ENCODE data around the gene AQP6. TPM values are rescaled to one million over a fixed set of nuclear protein-coding genes. Genes with fewer than 3 reads are reported as not detected.

The AQP6 gene
- polyA plus RNA-seq, 4 donors, result 16.0 to 22.1 (median 19.6) TPM

GRCh38 chr12:49967777-49968250 is 4.9 kb upstream of the AQP6 start:
- DNase-seq (ENCODE audit: low read depth in 4 of 4, low spot score in 3 of 4), result no peak

DNA sequence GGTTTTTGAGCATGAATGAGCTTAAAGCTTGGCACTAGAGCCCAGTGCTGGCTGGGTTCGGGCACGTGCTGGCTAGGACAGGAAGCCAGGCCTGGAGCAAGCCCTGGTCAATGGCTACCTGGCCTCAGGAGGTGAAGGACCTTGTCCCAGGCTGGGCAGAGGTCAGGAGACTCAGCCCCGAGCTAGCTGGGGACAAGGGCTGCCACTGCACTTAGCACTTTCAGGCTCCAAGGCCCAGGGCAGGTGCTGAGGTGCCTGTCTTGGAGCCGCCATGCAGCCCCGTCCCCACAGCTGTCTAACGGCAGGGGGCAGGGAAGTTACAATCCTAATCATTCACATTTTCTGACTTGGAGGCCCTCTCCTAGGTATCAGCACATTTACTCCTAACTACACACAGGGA is 4.3 kb upstream of the AQP6 start:
- no peak for DNase-seq (ENCODE audit: low read depth in 4 of 4, low spot score in 3 of 4)

GRCh38 chr12:49969027-49969426 is 3.7 kb upstream of the AQP6 start:
- DNase-seq (ENCODE audit: low read depth in 4 of 4, low spot score in 3 of 4), result no peak

DNA sequence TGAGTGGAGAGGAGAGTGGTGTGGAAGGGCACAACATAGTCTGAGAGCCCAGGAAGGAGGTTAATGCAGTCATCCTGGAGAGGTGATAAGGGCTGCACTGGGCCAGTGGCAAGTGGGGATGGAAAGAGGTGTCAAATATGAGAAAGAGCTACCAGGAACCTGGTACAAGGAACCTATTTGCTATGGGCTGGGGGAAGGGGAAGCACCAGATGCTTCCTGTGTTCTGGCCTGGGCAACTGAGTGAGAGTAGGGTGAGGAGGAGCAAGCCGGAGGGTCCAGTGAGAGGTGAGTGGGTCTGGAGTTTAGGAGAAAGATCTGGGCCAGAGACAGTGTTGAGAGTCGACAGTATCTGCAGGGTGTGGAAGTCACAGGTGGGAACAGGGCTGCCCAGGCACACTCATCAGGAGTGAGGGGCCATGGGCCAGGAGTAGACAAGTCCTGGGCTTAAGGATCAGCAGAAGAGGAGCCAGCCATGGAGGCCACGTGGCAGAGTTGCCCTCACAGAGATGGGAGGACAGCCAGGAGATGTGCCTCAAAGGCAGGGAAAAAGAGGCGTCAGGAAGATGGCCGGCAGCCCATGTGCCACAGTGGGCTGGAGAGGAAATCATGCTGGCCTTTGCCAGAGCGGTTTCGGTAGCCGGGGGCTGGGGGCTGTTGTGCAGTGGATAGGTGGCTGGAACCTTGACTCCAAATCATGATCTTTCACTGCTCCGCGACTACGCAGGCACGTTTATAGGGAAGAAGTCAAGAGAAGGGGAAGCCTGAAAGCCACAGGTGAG is 2.9 kb upstream of the AQP6 start:
- no peak for DNase-seq (ENCODE audit: low read depth in 4 of 4, low spot score in 3 of 4)

- DNase-seq (ENCODE audit: low read depth in 4 of 4, low spot score in 3 of 4), result no peak
Measured at GRCh38 chr12:49970658-49971057, 2.1 kb upstream of the AQP6 start.

DNA sequence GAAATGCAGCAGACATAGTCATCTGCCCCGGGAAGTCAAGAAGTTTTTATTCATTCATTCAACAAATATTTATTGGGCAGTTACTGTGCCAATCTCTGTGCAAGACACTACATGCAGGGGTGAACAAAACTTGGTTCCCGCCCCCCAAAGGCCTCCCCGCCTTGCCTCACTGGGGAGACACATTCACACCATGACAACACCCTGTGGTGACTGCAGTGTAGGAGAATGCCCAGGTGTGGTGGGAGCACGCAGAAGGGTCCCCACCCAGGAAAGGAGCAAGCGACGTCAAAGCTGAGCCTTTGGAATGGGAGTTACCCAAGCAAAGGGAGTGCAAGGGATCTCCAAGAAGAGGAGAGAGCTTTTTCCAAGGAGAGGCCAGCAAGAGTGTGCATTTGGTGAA is 1.6 kb upstream of the AQP6 start:
- no peak for DNase-seq (ENCODE audit: low read depth in 4 of 4, low spot score in 3 of 4)

DNA sequence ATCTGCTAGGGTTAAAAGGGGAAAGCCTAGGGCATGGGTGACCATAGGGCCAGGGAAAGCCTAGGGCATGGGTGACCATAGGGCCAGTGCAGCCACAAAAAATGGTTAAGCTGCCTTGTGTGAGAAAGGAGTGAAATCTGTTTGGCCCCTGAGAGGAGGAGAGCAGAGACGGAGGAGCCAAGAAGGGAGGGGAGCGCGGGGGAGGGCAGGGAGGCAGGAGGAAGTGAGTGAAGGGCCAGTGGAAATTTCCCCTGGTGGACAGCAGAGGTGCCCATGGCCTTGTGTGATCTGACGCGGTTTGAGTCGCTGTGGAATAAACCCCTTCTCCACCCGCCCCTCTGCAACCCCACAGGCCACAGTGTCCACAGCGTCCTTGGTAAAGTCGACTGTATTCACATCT is 618 bp upstream of the AQP6 start:
- no peak for DNase-seq (ENCODE audit: low read depth in 4 of 4, low spot score in 3 of 4)

- no peak for DNase-seq (ENCODE audit: low read depth in 4 of 4, low spot score in 3 of 4)
Measured at GRCh38 chr12:49973361-49973830, 649 bp downstream of the AQP6 start.

DNA sequence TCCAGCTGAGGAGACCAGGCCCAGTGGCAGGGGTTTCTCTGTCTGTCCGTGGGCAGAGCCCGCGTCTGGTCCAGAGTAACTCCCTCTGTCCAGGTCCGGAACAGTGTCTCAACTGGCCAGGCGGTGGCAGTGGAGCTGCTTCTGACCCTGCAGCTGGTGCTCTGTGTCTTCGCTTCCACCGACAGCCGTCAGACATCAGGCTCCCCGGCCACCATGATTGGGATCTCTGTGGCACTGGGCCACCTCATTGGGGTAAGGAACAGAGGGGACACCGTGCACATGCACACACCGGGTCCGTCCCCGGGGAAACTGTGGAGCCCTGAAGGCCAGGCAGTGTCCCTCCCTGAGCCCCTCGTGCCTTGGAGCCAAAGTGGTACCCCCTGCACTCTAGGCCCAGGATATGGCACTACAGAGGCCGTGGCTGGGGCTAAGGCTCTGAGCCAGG is 1.5 kb downstream of the AQP6 start:
- no peak for DNase-seq (ENCODE audit: low read depth in 4 of 4, low spot score in 3 of 4)

GRCh38 chr12:49974677-49975317 is 2.0 kb downstream of the AQP6 start:
- no peak for DNase-seq (ENCODE audit: low read depth in 4 of 4, low spot score in 3 of 4)

DNA sequence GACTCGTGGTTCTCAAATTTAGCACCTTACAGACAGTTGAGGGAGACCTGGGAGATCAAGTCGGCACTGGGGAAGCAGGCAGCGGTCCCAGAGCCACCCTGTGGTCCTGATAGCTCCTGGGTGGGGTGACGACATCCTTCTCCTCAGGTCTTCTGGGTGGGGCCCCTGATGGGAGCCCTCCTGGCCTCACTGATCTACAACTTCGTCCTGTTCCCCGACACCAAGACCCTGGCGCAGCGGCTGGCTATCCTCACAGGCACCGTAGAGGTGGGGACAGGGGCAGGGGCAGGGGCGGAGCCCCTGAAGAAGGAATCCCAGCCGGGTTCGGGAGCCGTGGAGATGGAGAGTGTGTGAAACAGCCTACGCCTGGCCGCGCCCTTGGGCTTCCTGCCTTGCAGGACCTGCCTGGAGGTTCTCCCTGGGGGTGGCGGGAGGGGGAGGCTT is 2.6 kb downstream of the AQP6 start:
- no peak for DNase-seq (ENCODE audit: low read depth in 4 of 4, low spot score in 3 of 4)

- DNase-seq (ENCODE audit: low read depth in 4 of 4, low spot score in 3 of 4), result no peak
Measured at GRCh38 chr12:49976557-49976956, 3.8 kb downstream of the AQP6 start.

GRCh38 chr12:49978125-49978524 is 5.4 kb downstream of the AQP6 start:
- DNase-seq (ENCODE audit: low read depth in 4 of 4, low spot score in 3 of 4), result no peak

DNA sequence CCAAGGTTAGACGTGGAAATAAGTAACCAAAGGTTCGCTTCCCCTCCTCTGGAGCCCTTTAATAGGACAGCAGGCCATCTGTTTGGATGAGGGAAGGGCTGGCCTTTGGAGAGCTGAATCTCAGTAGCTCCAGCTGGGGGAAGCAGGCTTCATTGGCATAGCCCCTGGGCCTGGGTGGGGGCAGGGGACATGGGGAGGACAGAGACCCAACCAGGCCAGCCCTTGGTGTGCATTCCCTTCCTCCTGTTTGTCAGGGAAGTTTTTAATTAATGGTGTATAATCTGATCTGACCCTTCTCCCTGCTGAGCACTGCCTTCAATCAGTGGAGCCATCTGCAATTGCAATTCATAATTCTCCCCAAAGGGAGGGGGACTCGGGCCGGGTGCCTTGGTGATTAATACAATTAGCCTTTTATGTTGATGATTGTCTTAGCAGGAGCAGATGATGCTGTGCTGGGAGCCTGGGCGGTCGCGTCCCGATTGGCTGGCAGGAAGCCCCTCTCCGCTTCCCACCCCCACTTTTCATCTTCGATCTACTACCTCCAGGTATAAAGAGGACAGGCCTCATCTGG is 6.4 kb downstream of the AQP6 start:
- DNase-seq (ENCODE audit: low read depth in 4 of 4, low spot score in 3 of 4), result no peak

DNA sequence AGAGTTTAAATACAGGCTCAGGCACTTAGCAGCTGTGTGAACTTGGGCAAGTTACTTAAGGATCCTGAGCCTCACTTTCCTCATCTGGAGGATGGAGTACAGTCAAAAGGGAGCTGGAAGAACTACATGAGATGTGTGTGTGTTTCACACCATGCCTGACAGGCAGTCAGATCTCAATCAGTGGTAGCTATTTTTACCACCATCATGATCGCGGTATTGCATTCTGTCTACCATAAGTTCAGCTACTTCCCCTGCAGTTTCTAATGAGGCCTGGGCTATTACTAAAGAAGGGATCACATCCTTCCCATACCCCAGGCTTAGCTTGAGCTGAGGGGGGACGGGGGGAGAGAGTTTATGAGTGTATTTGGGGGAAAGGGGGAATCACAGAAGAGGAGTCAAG is 7.0 kb downstream of the AQP6 start:
- DNase-seq (ENCODE audit: low read depth in 4 of 4, low spot score in 3 of 4), result no peak

- DNase-seq (ENCODE audit: low read depth in 4 of 4, low spot score in 3 of 4), result no peak
Measured at GRCh38 chr12:49980501-49981349, 8.0 kb downstream of the AQP6 start.

GRCh38 chr12:49982246-49983087 is 9.7 kb downstream of the AQP6 start:
- DNase-seq (ENCODE audit: low read depth in 4 of 4, low spot score in 3 of 4), result no peak

DNA sequence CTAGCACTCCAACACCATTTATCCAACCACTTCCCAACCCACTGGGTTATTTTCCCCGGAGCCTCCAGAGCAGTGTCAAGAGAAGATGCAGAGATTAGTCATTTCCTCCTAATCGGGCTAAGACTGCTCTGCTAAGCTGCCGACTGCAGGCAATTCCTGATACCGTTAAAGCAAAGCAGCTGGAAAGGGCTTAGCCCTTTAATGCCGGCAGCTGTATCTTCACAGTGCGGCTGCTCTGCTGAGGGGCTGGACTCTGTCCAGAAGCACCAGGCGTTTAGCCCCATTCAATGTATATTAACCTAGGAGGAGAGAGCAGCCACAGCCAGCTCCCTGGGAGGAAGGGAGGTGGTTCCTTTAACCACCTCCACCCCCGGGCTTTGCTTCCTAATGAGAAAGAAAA is 11.1 kb downstream of the AQP6 start:
- peak in 1 of 4 donors; percentile 62 for DNase-seq (ENCODE audit: low read depth in 4 of 4, low spot score in 3 of 4)

- DNase-seq (ENCODE audit: low read depth in 4 of 4, low spot score in 3 of 4), result no peak
Measured at GRCh38 chr12:49984476-49985359, 12.0 kb downstream of the AQP6 start.
